PC-9 (cell line): Measurements from ENCODE around the gene BMERB1.

Source experiments
- CTCF ChIP-seq: fragments of 200-600 bp; sonication (generic); conservative IDR thresholded peaks from 2 replicates; pipeline ENCODE4 v1.6.1; 2017; ENCODE audit warnings: mixed run types, antibody characterized with exemption, mild to moderate bottlenecking, moderate library complexity
- EZH2 ChIP-seq: fragments of 200-600 bp; sonication (generic); IDR thresholded peaks from 2 replicates; pipeline ENCODE4 v1.8.0; 2017; ENCODE audit warnings: antibody characterized with exemption, low read depth

DNA sequence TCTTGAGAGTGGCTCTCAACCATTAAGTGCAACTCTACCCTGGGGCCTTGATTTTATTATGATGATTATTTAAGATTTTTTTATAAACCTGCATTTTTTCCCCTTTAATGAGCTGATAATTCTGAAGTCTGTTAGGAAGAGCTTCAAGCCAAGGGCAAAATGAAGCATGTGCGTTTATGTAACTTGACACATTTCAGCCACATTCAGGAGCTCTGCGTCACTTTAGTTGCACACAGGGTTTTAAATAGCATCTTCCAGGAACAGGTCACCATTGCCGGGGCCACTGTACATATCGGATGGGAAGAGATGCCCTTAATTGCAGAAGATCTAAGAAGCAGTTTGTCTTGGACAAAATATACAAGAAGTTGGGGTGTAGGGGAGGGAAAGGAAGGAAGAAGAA is 89.6 kb downstream of the BMERB1 start:
- TF ChIP-seq CTCF (no peak), EZH2 (no peak)
